ENCODE measurements around the gene PAGR1.
"Not testable (repeated sequence)": the region's sequence is repeated elsewhere in the genome, so short reads cannot be mapped to it uniquely, and the experiment has no call there.

Gene PAGR1

GRCh38 chr16:29833219-29833618 is 17.3 kb downstream of the PAGR1 start:
- not testable (repeated sequence) for DNase-seq (ENCODE audit: low read depth, low spot score); H3K27ac ChIP-seq

- DNase-seq (ENCODE audit: low read depth, low spot score), result no peak
- H3K27ac ChIP-seq, result no peak overlapping the region
Measured at GRCh38 chr16:29834079-29834478, 18.1 kb downstream of the PAGR1 start.

GRCh38 chr16:29835926-29836325 is 20.0 kb downstream of the PAGR1 start:
- no peak for DNase-seq (ENCODE audit: low read depth, low spot score)
- no peak overlapping the region for H3K27ac ChIP-seq

- H3K27ac ChIP-seq, result no peak overlapping the region
- DNase-seq (ENCODE audit: low read depth, low spot score), result no peak
Measured at GRCh38 chr16:29836623-29837022, 20.7 kb downstream of the PAGR1 start.

- no peak for DNase-seq (ENCODE audit: low read depth, low spot score)
- no peak overlapping the region for H3K27ac ChIP-seq
Measured at GRCh38 chr16:29837841-29838240, 21.9 kb downstream of the PAGR1 start.

GRCh38 chr16:29839822-29840221 is 23.9 kb downstream of the PAGR1 start:
- no peak overlapping the region for H3K27ac ChIP-seq
- DNase-seq (ENCODE audit: low read depth, low spot score), result no peak

- no peak for DNase-seq (ENCODE audit: low read depth, low spot score)
- H3K27ac ChIP-seq, result no peak overlapping the region
Measured at GRCh38 chr16:29840240-29840639, 24.3 kb downstream of the PAGR1 start.

GRCh38 chr16:29841631-29842030 is 25.7 kb downstream of the PAGR1 start:
- no peak for DNase-seq (ENCODE audit: low read depth, low spot score)
- no peak overlapping the region for H3K27ac ChIP-seq

GRCh38 chr16:29842732-29843346 is 26.9 kb downstream of the PAGR1 start:
- no peak overlapping the region for H3K27ac ChIP-seq
- no peak for DNase-seq (ENCODE audit: low read depth, low spot score)

- H3K27ac ChIP-seq, result no peak overlapping the region
- no peak for DNase-seq (ENCODE audit: low read depth, low spot score)
Measured at GRCh38 chr16:29843931-29844330, 28.0 kb downstream of the PAGR1 start.

- H3K27ac ChIP-seq, result no peak overlapping the region
- no peak for DNase-seq (ENCODE audit: low read depth, low spot score)
Measured at GRCh38 chr16:29844575-29845331, 28.8 kb downstream of the PAGR1 start.

GRCh38 chr16:29845656-29846055 is 29.7 kb downstream of the PAGR1 start:
- DNase-seq (ENCODE audit: low read depth, low spot score), result no peak
- no peak overlapping the region for H3K27ac ChIP-seq

GRCh38 chr16:29848420-29849297 is 32.7 kb downstream of the PAGR1 start:
- H3K27ac ChIP-seq, result no peak overlapping the region
- DNase-seq (ENCODE audit: low read depth, low spot score), result peak; percentile 10

GRCh38 chr16:29849505-29849904 is 33.6 kb downstream of the PAGR1 start:
- DNase-seq (ENCODE audit: low read depth, low spot score), result no peak
- H3K27ac ChIP-seq, result no peak overlapping the region

- H3K27ac ChIP-seq, result no peak overlapping the region
- no peak for DNase-seq (ENCODE audit: low read depth, low spot score)
Measured at GRCh38 chr16:29850998-29851397, 35.0 kb downstream of the PAGR1 start.

GRCh38 chr16:29852654-29853053 is 36.7 kb downstream of the PAGR1 start:
- no peak for DNase-seq (ENCODE audit: low read depth, low spot score)

GRCh38 chr16:29854520-29855100 is 38.7 kb downstream of the PAGR1 start:
- no peak overlapping the region for H3K27ac ChIP-seq
- DNase-seq (ENCODE audit: low read depth, low spot score), result no peak

More at GRCh38 chr16:29852654-29853053, 36.7 kb downstream of the PAGR1 start:
- H3K27ac ChIP-seq, result no peak overlapping the region

- H3K27ac ChIP-seq, result no peak overlapping the region
- DNase-seq (ENCODE audit: low read depth, low spot score), result no peak
Measured at GRCh38 chr16:29857133-29857760, 41.3 kb downstream of the PAGR1 start.

- H3K27ac ChIP-seq, result no peak overlapping the region
- DNase-seq (ENCODE audit: low read depth, low spot score), result no peak
Measured at GRCh38 chr16:29858149-29858849, 42.3 kb downstream of the PAGR1 start.

- H3K27ac ChIP-seq, result no peak overlapping the region
- no peak for DNase-seq (ENCODE audit: low read depth, low spot score)
Measured at GRCh38 chr16:29858974-29859373, 43.0 kb downstream of the PAGR1 start.

All from epithelial cell of prostate (primary cell).